ENCODE data around the gene TMC5. TPM values are rescaled to one million over a fixed set of nuclear protein-coding genes. Genes with fewer than 3 reads are reported as not detected.

TMC5 gene
- total and polyA plus RNA-seq, 2 of the 13 experiments (the other 11 are each of a cell fraction or from before 2014, with no cell fraction given), result 0.09 to 0.41 TPM

DNA sequence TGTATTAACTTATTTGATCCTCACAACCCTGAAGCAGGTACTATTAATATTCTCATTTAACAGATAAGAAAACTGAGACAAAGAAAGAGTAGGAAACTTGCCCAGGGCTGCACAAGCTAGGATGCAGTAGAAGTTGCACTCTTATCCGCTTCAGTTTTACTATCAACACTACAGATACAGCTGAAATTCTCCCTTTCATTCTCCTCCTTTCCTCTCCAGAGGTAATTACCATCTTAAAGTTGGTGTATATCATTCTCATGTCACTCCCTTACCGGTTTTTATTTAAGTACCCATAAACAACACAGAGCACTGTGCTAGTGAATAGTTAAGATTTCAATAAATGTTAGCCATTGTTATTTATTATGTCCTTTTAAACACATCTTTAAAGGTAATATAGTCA is 100.7 kb downstream of the TMC5 start (continued):
- TF ChIP-seq, protein P1, sequence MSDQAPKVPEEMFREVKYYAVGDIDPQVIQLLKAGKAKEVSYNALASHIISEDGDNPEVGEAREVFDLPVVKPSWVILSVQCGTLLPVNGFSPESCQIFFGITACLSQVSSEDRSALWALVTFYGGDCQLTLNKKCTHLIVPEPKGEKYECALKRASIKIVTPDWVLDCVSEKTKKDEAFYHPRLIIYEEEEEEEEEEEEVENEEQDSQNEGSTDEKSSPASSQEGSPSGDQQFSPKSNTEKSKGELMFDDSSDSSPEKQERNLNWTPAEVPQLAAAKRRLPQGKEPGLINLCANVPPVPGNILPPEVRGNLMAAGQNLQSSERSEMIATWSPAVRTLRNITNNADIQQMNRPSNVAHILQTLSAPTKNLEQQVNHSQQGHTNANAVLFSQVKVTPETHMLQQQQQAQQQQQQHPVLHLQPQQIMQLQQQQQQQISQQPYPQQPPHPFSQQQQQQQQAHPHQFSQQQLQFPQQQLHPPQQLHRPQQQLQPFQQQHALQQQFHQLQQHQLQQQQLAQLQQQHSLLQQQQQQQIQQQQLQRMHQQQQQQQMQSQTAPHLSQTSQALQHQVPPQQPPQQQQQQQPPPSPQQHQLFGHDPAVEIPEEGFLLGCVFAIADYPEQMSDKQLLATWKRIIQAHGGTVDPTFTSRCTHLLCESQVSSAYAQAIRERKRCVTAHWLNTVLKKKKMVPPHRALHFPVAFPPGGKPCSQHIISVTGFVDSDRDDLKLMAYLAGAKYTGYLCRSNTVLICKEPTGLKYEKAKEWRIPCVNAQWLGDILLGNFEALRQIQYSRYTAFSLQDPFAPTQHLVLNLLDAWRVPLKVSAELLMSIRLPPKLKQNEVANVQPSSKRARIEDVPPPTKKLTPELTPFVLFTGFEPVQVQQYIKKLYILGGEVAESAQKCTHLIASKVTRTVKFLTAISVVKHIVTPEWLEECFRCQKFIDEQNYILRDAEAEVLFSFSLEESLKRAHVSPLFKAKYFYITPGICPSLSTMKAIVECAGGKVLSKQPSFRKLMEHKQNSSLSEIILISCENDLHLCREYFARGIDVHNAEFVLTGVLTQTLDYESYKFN (CRISPR knock-in tag; conservative IDR thresholded peaks at IDR 0.05), result no peak
- no peak for TF ChIP-seq SIN3B (IDR thresholded peaks at IDR 0.05; ENCODE audit: low read length)
- TF ChIP-seq IKZF1 (IDR thresholded peaks at IDR 0.05), result no peak
- no peak for TF ChIP-seq ZNF484 (CRISPR knock-in tag; IDR thresholded peaks at IDR 0.05; ENCODE audit: borderline replicate concordance, low read depth)
- no peak for TF ChIP-seq GTF2F1 (IDR thresholded peaks at IDR 0.05; ENCODE audit: low read length)
- TF ChIP-seq, protein P2, sequence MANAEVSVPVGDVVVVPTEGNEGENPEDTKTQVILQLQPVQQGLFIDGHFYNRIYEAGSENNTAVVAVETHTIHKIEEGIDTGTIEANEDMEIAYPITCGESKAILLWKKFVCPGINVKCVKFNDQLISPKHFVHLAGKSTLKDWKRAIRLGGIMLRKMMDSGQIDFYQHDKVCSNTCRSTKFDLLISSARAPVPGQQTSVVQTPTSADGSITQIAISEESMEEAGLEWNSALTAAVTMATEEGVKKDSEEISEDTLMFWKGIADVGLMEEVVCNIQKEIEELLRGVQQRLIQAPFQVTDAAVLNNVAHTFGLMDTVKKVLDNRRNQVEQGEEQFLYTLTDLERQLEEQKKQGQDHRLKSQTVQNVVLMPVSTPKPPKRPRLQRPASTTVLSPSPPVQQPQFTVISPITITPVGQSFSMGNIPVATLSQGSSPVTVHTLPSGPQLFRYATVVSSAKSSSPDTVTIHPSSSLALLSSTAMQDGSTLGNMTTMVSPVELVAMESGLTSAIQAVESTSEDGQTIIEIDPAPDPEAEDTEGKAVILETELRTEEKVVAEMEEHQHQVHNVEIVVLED (CRISPR knock-in tag; IDR thresholded peaks at IDR 0.05; ENCODE audit: borderline replicate concordance), result no peak
- TF ChIP-seq SRSF4 (IDR thresholded peaks at IDR 0.05; ENCODE audit: low read depth, low read length, poor library complexity, severe bottlenecking), result no peak
- no peak for TF ChIP-seq ISX (CRISPR knock-in tag; conservative IDR thresholded peaks at IDR 0.05)
- no peak for TF ChIP-seq ZFY (CRISPR knock-in tag; IDR thresholded peaks at IDR 0.05)
- TF ChIP-seq SMARCE1 (IDR thresholded peaks at IDR 0.05; ENCODE audit: borderline replicate concordance), result no peak
- no peak for TF ChIP-seq ZNF788 (CRISPR knock-in tag; IDR thresholded peaks at IDR 0.05; ENCODE audit: borderline replicate concordance)
- no peak for TF ChIP-seq ZNF619 (CRISPR knock-in tag; IDR thresholded peaks at IDR 0.05)
